ENCODE results near the gene CILP2.

DNA sequence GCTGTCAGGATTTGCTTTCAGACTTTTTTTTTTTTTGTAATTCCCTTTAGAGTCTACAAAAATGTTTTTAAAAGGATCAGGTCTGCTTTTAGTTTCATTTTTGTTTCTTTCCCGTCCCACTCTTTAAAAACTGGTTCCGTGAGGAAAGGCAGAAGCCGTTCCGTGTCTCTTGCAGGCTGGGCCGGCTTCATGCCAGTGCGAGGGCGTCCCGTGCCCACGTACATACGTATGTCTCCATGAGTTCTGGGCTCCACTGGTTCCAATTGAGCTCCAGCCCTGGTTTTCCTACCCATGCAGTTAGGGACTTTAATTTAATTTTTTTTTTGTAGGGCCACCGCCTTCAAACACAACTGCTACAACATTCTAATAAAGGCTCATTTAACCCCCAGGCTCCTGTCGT, 31.5 kb upstream of the CILP2 start:
- TF ChIP-seq EZH2 (IDR thresholded peaks at IDR 0.05; ENCODE audit: insufficient read depth, poor library complexity, severe bottlenecking) (no peak), EZH2phosphoT487 (IDR thresholded peaks at IDR 0.05; ENCODE audit: insufficient read depth, low read depth) (no peak)

Data from GM23248 (cell line).